ENCODE data around the gene FUCA2.
"Not testable (repeated sequence)": the region's sequence is repeated elsewhere in the genome, so short reads cannot be mapped to it uniquely, and the experiment has no call there.

The FUCA2 gene

DNA sequence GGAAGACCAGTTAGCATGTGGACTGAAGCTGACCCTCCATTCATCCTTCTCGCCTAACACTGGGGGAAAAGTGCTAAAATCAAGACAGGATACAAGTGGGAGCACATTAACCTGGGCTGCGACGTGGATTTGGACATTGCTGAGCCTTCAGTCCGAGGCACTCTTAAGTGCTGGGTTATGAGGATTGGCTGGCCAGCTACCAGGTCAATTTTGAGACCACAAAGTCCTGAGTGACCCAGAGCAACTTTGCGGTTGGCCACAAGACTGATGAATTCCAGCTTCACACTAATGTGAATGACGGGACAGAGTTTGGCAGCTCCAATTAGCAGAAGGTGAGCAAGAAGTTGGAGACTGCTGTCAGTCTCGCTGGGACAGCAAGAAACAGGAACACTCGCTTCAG is 20.7 kb downstream of the FUCA2 start:
- no peak for DNase-seq

- no peak for DNase-seq
Measured at GRCh38 chr6:143490244-143490643, 21.3 kb downstream of the FUCA2 start.

DNA sequence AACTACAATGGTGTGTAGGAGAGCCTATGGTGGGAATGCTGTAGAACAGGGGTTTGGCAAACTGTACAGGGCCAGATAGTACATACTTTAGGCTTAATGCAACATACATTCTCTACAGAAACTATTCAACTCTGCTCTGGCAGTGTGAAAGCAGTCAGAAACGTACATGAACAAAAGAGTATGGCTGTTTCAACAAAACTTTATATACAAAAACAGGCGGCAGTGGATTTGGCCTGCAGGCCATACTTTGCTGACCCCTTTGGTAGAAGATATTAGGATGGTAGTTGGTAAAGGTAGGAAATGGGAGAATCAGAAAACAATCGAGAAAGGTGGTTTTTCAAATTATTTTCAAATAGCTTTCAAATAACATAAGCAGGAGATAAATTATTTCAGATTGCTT is 24.8 kb downstream of the FUCA2 start:
- no peak for DNase-seq

- no peak for DNase-seq
Measured at GRCh38 chr6:143485967-143486366, 25.6 kb downstream of the FUCA2 start.

GRCh38 chr6:143482593-143482992 is 28.9 kb downstream of the FUCA2 start:
- DNase-seq: no peak

- DNase-seq: no peak
Measured at GRCh38 chr6:143478479-143479062, 32.9 kb downstream of the FUCA2 start.

DNA sequence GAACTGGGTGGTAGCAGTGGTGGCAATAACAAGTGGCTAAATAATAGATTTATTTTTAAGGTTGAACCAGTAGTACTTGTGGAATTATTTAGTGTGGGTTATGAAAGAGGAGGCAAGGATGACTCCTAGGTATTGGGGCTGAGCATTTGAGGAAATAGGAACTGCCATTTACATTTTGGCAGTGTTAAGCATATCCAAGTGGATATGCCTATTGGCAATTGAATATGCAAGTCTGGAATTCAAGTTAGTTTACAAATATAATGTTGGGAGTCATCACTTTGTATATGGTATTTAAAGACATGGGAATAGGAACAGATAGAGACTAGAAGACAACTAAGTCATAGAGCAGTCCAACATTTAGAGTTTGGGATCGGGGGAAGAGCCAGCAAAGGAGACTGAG is 35.0 kb downstream of the FUCA2 start:
- DNase-seq: no peak

GRCh38 chr6:143471822-143472221 is 39.7 kb downstream of the FUCA2 start:
- DNase-seq: no peak

DNA sequence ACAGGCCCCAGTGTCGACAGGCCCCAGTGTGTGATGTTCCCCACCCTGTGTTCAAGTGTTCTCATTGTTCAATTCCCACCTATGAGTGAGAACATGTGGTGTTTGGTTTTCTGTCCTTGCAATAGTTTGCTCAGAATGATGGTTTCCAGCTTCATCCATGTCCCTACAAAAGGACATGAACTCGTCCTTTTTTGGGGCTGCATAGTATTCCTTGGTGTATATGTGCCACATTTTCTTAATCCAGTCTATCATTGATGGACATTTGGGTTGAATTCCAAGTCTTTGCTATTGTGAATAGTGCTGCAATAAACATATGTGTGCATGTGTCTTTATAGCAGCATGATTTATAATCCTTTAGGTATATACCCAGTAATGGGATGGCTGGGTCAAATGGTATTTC is 42.7 kb downstream of the FUCA2 start:
- DNase-seq: not testable (repeated sequence)

- no peak for DNase-seq
Measured at GRCh38 chr6:143468026-143468425, 43.5 kb downstream of the FUCA2 start.

- no peak for DNase-seq
Measured at GRCh38 chr6:143465546-143465945, 46.0 kb downstream of the FUCA2 start.

DNA sequence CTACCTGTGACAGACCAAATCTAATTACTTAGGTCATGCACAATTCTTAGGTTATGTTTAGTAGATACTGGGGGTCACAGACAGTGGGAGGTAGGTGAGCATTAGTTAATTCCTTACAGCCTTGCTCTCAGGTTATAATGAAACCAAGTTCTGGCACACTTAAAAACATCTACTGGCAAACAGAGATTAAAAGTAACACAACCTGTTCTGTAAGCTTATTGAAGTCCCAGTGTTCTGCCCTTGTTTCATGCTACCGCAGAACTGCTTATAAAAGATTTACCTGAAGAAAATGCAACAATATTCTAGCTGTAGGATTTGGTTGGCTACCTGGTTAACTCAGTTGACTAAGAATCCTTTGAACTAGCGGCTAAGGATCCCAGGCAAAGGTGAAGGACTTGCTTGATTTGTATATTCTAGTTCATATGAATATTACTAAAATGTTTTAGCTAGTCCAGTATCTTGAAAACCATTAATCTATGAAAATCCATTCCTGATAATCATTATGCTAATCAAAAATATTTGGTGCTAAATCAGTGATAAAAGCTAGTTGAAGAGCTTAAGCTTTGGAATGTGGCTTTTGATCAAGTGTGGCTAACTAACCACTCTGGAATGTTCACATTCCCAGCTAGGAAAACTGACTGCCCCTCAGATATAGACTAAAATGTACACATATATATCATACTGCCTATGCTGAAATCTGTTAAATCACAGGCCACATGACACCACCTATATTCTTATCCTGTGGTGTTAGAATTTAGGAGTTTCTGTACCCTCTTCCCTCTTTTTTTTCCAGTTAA is 53.8 kb downstream of the FUCA2 start:
- DNase-seq: no peak

DNA sequence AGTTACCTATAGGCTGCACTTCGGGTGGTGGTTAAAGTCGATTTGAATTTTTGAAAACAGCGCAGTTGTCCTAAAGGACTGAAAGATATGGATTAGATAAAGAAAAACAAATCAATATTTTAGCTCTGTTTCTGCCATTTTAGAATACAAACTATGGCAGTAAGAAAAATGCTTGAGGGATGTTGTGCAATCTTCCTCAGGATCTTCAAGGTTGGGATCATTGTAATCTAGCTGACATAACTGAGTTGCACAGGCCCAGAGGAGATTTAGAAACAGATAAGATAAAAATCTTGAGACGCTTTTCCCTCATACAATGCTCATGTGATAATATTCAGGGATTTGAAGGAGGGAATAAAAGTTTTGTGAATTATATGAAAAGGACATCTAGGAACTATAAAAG is 60.0 kb downstream of the FUCA2 start:
- no peak for DNase-seq

- peak; percentile 82 for DNase-seq
Measured at GRCh38 chr6:143450453-143451371, 60.8 kb downstream of the FUCA2 start, which contains the start of the genes ADAT2 and PEX3. TSS of gene ADAT2 (minus strand) at chr6:143450695. CDS start at chr6:143450658, 37 bp downstream. TSS of gene PEX3 (plus strand) at chr6:143450805. CDS start at chr6:143451043, 238 bp downstream.

GRCh38 chr6:143449714-143450452 is 61.6 kb downstream of the FUCA2 start:
- no peak for DNase-seq

- no peak for DNase-seq
Measured at GRCh38 chr6:143449082-143449713, 62.3 kb downstream of the FUCA2 start.

DNA sequence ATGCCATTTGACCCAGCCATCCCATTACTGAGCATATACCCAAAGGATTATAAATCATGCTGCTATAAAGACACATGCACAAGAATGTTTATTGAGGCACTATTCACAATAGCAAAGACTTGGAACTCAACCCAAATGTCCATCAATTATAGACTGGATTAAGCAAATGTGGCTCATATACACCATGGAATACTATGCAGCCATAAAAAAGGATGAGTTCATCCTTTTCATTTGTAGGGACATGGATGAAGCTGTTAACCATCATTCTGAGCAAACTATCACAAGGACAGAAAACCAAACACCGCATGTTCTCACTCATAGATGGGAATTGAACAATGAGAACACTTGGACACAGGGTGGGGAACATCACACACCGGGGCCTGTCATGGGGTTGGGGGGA is 63.7 kb downstream of the FUCA2 start:
- DNase-seq: not testable (repeated sequence)
